Measurements from ENCODE around the gene MAN2C1. TPM values are rescaled to one million over a fixed set of nuclear protein-coding genes. Genes with fewer than 3 reads are reported as not detected.

MAN2C1 gene
- 59.1 to 81.3 TPM (median 67.6 TPM) in 5 replicates for total RNA-seq (2022; extraction: Qiagen RNA extraction)

GRCh38 chr15:75367913-75368688 is at the start of gene MAN2C1:
Gene MAN2C1 (minus strand): TSS chr15:75368607. CDS start chr15:75368583, 24 bp downstream.

DNA sequence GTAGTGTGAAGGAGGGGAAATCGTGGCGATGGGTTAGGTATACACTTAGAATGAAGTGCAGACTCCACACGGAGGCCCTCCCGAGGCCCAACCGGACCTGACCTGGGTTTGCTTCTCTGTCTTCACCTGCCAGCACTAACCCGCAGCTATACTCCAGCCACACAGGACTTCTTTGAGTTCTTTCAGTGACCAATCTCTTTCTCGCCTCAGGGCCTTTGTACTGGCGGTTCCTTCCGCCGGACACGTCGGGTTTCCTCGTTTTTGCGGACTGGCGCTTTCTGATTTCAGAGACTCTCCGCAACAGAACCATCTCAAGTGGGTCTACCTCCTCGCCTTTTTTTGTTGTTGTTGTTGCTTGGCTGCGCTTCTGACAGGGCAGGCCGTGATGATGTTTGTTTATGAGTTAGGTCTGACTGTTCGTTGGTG is 21.6 kb downstream of the MAN2C1 start, which contains the start of gene NEIL1:
Gene NEIL1, plus strand, starts transcription at position 244 of the 426 bp plus-strand sequence. CDS start 1,867 bp downstream, outside the sequence.

GRCh38 chr15:75335705-75336355 is 32.6 kb downstream of the MAN2C1 start, which contains the start of gene COMMD4:
Gene COMMD4 (plus strand): TSS chr15:75336063. CDS start chr15:75336090, 27 bp downstream.

Other genes starting within 250 kb of the MAN2C1 start
- gene C15orf39, start 166.7 kb downstream of the MAN2C1 start, total RNA-seq (2022; extraction: Qiagen RNA extraction) = 27.8 to 36.6 TPM (median 33.9 TPM) in 5 replicates
- gene GOLGA6C, start 110.3 kb downstream of the MAN2C1 start, total RNA-seq (2022; extraction: Qiagen RNA extraction) = not detected in 5 replicates
- gene GOLGA6D, start 85.8 kb downstream of the MAN2C1 start, total RNA-seq (2022; extraction: Qiagen RNA extraction) = 0.02 to 0.03 TPM in 2 of 5 replicates, not detected in the others
- gene COMMD4, start 32.5 kb downstream of the MAN2C1 start, total RNA-seq (2022; extraction: Qiagen RNA extraction) = 182 to 209 TPM (median 189 TPM) in 5 replicates
- 1.4 to 3.8 TPM (median 3.0 TPM) in 5 replicates for gene NEIL1, start 21.6 kb downstream of the MAN2C1 start, total RNA-seq (2022; extraction: Qiagen RNA extraction)
- 24.9 to 32.7 TPM (median 29.7 TPM) in 5 replicates for gene SIN3A, start 83.1 kb upstream of the MAN2C1 start, total RNA-seq (2022; extraction: Qiagen RNA extraction)
- gene PTPN9, start 210.7 kb upstream of the MAN2C1 start, total RNA-seq (2022; extraction: Qiagen RNA extraction) = 38.4 to 54.7 TPM (median 47.4 TPM) in 5 replicates